Measurements from ENCODE around the gene BPIFA1. TPM values are rescaled to one million over a fixed set of nuclear protein-coding genes. Genes with fewer than 3 reads are reported as not detected.
A peak's percentile ranks its signal among the peaks of the same experiment; 100 is the strongest.

The BPIFA1 gene
- total RNA-seq, 1 donor from 2014 or later = 28.4 TPM

DNA sequence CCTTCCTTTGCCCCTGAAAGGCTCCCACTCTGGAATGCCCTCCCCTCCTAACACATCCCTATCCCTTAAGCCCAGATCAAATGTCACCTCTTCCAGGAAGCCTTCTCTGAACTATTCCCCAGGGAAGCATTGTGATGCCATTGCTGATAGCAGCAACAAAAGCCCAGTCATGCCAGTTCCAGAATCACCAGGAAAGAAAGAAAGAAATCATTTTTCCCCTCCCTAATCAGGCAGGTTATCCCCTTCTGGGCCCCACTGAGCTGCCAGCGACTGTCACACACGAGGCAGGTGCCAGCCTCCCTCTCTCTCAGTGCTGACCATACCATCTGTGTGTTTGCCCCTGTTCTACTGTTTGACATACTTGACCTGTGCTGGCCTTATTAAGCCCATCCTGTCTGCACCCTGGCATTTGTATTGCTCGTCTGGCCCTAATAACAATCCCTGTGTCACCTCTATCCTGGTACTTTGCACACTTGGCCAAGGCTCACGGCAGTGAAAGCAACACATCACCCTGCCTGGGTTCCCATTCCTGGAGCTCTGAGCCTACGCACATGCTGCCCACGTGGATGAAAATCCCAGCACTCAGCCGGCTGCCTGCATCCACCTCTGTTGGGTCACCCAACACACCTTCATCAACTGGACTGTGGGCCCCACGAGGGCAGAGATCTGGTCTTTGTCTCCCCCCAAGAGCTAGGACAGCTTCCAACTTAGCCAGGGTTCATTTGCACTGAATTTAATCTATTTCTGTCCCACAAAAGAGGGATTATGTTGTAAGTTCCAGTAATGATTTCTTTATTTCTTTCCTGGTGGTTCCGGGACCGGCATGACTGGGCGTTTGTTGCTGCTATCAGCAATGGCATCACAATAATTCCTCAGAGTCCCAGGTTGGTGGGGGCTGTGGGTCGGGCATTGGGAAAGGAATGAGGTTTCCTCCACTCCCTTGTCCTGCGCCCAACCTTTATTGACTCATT lies 42.0 kb downstream of the BPIFA1 start:
- no peak overlapping the region for H3K27ac ChIP-seq
- H3K4me1 ChIP-seq = no peaks in the 10 kb centered on the region
- no peaks in the 10 kb centered on the region for H3K9me3 ChIP-seq
- H3K27me3 ChIP-seq (ENCODE audit: low read depth) = peaks cover 5% of the 10 kb centered on the region
- no peak overlapping the region for H3K4me3 ChIP-seq
- ATAC-seq = peak in 1 of 2 donors; percentile 45
- no peak for DNase-seq
- intact Hi-C loops (cut with DNase I) = no loop called here
- TF ChIP-seq, protein P1, sequence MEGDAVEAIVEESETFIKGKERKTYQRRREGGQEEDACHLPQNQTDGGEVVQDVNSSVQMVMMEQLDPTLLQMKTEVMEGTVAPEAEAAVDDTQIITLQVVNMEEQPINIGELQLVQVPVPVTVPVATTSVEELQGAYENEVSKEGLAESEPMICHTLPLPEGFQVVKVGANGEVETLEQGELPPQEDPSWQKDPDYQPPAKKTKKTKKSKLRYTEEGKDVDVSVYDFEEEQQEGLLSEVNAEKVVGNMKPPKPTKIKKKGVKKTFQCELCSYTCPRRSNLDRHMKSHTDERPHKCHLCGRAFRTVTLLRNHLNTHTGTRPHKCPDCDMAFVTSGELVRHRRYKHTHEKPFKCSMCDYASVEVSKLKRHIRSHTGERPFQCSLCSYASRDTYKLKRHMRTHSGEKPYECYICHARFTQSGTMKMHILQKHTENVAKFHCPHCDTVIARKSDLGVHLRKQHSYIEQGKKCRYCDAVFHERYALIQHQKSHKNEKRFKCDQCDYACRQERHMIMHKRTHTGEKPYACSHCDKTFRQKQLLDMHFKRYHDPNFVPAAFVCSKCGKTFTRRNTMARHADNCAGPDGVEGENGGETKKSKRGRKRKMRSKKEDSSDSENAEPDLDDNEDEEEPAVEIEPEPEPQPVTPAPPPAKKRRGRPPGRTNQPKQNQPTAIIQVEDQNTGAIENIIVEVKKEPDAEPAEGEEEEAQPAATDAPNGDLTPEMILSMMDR (IDR thresholded peaks at IDR 0.05) = no peak
- H3K36me3 ChIP-seq = no peaks in the 10 kb centered on the region

DNA sequence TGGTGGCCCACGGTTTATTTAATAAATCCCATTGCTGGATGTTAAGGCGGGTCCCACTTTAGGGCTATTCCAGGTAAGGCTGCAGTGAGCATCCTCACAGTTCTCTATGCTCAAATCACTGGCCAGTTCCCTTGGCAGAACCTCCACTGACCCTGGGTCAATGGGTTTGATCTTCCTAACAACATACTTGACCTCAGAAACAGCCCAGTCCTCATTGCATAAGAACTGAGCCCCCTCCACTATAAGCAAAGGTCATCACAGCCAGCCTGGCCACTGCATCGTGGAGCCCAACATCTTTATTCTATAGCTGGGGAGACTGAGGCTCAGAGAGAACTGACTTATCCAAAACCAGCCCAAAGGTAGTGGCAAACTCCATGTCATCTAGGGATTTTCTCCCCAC lies 42.9 kb downstream of the BPIFA1 start:
- no peak overlapping the region for H3K4me3 ChIP-seq
- TF ChIP-seq, protein P1 (IDR thresholded peaks at IDR 0.05) = no peak
- H3K9me3 ChIP-seq = no peaks in the 10 kb centered on the region
- intact Hi-C loops (cut with DNase I) = no loop called here
- DNase-seq (no peak), ATAC-seq (no peak)
- H3K27me3 ChIP-seq (ENCODE audit: low read depth) = peaks cover 8% of the 10 kb centered on the region
- no peaks in the 10 kb centered on the region for H3K36me3 ChIP-seq
- H3K4me1 ChIP-seq = no peaks in the 10 kb centered on the region
- no peak overlapping the region for H3K27ac ChIP-seq

DNA sequence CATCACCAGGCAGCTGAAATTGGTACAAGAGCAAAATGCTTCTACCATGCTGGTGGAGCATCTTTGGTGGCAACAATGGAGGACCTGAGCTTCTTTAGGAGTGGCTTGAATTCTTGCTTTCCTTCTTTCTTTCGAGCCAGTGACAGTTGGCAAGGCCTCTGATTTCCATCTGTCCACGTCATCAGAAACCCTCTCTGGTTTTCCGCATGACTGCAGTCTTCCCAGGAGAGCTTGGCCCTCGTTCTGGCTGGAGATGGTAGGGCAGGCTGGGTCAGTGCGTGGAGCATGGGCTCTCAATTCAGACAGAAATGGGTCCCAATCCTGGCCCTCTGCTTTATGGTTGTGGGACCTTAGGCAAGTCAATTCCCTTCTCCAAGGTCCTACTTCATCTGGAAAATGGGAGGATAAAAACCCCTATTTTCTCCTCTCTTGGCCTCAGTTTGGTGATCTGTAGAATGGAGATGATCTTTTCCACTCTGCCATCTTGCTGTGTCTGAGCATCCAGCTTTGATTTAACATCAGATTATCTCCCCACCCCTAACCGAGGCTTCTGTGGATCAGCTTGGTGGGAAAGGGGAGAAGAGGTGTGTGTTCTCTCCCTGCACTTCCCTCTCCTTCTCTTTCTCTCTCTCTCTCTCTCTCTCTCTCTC lies 43.6 kb downstream of the BPIFA1 start:
- ATAC-seq (no peak), DNase-seq (no peak)
- Histone ChIP-seq H3K9me3 (no peaks in the 10 kb centered on the region), H3K4me1 (no peaks in the 10 kb centered on the region), H3K4me3 (no peak overlapping the region), H3K27ac (no peak overlapping the region), H3K36me3 (no peaks in the 10 kb centered on the region), H3K27me3 (ENCODE audit: low read depth) (peaks cover 8% of the 10 kb centered on the region)
- intact Hi-C loops (cut with DNase I) = no loop called here
- TF ChIP-seq, protein P1 (IDR thresholded peaks at IDR 0.05) = no peak

DNA sequence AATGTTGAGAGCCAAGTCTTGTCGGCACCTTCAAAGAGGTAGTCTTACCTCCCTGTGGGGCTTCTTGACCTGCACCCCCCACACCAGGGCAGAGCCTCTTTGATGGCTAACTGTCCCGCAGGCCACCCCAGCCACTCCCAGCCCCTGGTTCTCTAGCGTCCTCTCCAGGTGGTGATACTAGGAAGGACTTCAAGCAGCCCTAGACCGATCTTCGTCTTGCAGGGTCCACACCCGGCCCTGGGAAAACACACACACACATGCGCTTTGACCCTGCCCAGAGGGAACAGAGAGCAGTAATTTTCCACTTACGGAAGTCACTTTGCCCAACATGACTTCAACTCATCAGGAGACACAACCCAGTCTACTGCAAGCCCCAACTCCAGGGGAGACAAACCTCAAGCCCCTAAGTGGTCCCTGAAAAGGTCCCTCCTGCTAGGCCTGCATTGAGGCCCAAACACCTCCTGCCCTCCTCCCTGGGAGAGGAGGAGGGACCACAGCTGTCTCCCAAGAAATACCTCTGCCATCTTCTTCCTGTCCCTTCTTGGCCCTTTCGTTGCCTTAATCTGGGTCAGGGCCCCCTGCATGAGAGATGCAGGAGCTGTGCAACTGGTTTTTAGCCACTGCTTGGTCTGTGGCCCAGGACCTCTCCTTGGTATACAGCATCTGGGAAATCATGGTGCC lies 44.3 kb downstream of the BPIFA1 start:
- H3K27ac ChIP-seq = no peak overlapping the region
- H3K4me1 ChIP-seq = no peaks in the 10 kb centered on the region
- TF ChIP-seq, protein P1 (IDR thresholded peaks at IDR 0.05) = no peak
- no peak for ATAC-seq
- no peaks in the 10 kb centered on the region for H3K9me3 ChIP-seq
- no peak for DNase-seq
- peaks cover 8% of the 10 kb centered on the region for H3K27me3 ChIP-seq (ENCODE audit: low read depth)
- H3K36me3 ChIP-seq = no peaks in the 10 kb centered on the region
- no peak overlapping the region for H3K4me3 ChIP-seq
- intact Hi-C loops (cut with DNase I) = no loop called here

DNA sequence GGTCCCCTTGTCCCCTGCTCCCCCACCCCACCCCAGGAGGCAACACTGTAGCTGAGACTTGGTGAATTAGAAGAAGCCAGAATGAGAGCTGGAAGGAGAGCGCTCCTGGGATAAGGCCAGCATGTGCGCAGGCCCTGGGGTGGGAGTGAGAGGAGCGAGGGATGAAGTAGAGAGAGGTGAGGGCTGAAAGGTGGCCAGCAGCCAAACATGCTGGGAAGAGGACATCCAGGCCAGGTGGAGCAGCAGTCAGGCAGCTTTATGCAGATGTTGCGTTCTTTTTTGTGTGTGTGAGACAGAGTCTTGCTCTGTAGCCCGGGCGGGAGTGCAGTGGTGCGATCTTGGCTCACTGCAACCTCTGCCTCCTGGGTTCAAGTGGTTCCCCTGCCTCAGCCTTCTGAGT lies 45.0 kb downstream of the BPIFA1 start:
- ATAC-seq (no peak), DNase-seq (no peak)
- peaks cover 8% of the 10 kb centered on the region for H3K27me3 ChIP-seq (ENCODE audit: low read depth)
- intact Hi-C loops (cut with DNase I) = no loop called here
- H3K4me3 ChIP-seq = no peak overlapping the region
- H3K4me1 ChIP-seq = no peaks in the 10 kb centered on the region
- TF ChIP-seq, protein P1 (IDR thresholded peaks at IDR 0.05) = no peak
- no peak overlapping the region for H3K27ac ChIP-seq
- no peaks in the 10 kb centered on the region for H3K9me3 ChIP-seq
- H3K36me3 ChIP-seq = no peaks in the 10 kb centered on the region
